IgD-negative memory B cell (primary cell): ENCODE data around the gene RGS7. TPM values are rescaled to one million over a fixed set of nuclear protein-coding genes. Genes with fewer than 3 reads are reported as not detected.
"Not testable (repeated sequence)": the region's sequence is repeated elsewhere in the genome, so short reads cannot be mapped to it uniquely, and the experiment has no call there.

ENCODE experiments used
- H3K27ac Mint-ChIP-seq, 3 donors: one replicate each; pipeline ENCODE4 v1.8.0; 2020 to 2022; ENCODE audit warnings: mild to moderate bottlenecking in 3 of 3, mixed read lengths in 3 of 3, moderate library complexity in 1 of 3
- H3K27me3 Mint-ChIP-seq: one replicate; pipeline ENCODE4 v1.8.0; 2021; ENCODE audit warnings: mixed read lengths
- H3K36me3 Mint-ChIP-seq: one replicate; pipeline ENCODE4 v1.8.0; 2020; ENCODE audit warnings: mild to moderate bottlenecking, mixed read lengths
- H3K4me1 Mint-ChIP-seq, 3 donors: one replicate each; pipeline ENCODE4 v1.8.0; 2020 to 2022; ENCODE audit warnings: mixed read lengths in 3 of 3, mild to moderate bottlenecking in 1 of 3
- H3K4me3 Mint-ChIP-seq, 4 donors: one replicate each; pipeline ENCODE4 v1.8.0; 2020 to 2022; ENCODE audit warnings: mild to moderate bottlenecking in 4 of 4, mixed read lengths in 4 of 4, moderate library complexity in 3 of 4
- H3K9me3 Mint-ChIP-seq, 3 donors: one replicate each; pipeline ENCODE4 v1.8.0; 2020 to 2021; ENCODE audit warnings: mixed read lengths in 3 of 3, mild to moderate bottlenecking in 1 of 3
- polyA plus RNA-seq: library from polyadenylated mRNA; unstranded; fragments of 300-500 nt; fragmentation: Illumina TruSeq; gene quantifications from one replicate; pipeline ENCODE4 v1.2.3, GENCODE V29; 2021

Gene RGS7
- polyA plus RNA-seq, 1 donor from 2014 or later, result 0.54 TPM

- peaks cover 0 to 2% (median 0%) of the 10 kb centered on the region in 3 donors for H3K4me1 Mint-ChIP-seq
- H3K27me3 Mint-ChIP-seq, result no peaks in the 10 kb centered on the region
- no peak overlapping the region for H3K27ac Mint-ChIP-seq
These were observed 135.7 kb downstream of the RGS7 start for GRCh38 chr1:241221319-241221718.

GRCh38 chr1:241220913-241221312 lies 136.1 kb downstream of the RGS7 start:
- not testable (repeated sequence) for H3K4me1 Mint-ChIP-seq, H3K36me3 Mint-ChIP-seq, H3K27ac Mint-ChIP-seq

More at GRCh38 chr1:241221319-241221718, 135.7 kb downstream of the RGS7 start:
- H3K9me3 Mint-ChIP-seq, result peaks cover 3 to 5% (median 4%) of the 10 kb centered on the region in 3 donors
- H3K36me3 Mint-ChIP-seq, result peaks cover 2% of the 10 kb centered on the region
- H3K4me3 Mint-ChIP-seq, result no peak overlapping the region

GRCh38 chr1:241219449-241219848 lies 137.6 kb downstream of the RGS7 start:
- H3K36me3 Mint-ChIP-seq, result peaks cover 2% of the 10 kb centered on the region
- H3K9me3 Mint-ChIP-seq, result peaks cover 3 to 5% (median 4%) of the 10 kb centered on the region in 3 donors
- H3K4me1 Mint-ChIP-seq, result peaks cover 0 to 2% (median 0%) of the 10 kb centered on the region in 3 donors
- H3K4me3 Mint-ChIP-seq, result no peak overlapping the region
- no peak overlapping the region for H3K27ac Mint-ChIP-seq
- no peaks in the 10 kb centered on the region for H3K27me3 Mint-ChIP-seq

More at GRCh38 chr1:241220913-241221312, 136.1 kb downstream of the RGS7 start:
- H3K9me3 Mint-ChIP-seq, H3K27me3 Mint-ChIP-seq: not testable (repeated sequence)
- H3K4me3 Mint-ChIP-seq, result peak overlapping the region in 2 of 4 donors; percentile 67 to 78

- Mint-ChIP-seq H3K9me3 (peaks cover 2 to 5% (median 3%) of the 10 kb centered on the region in 3 donors), H3K4me3 (no peak overlapping the region), H3K27ac (no peak overlapping the region), H3K27me3 (no peaks in the 10 kb centered on the region), H3K4me1 (peaks cover 0 to 2% (median 0%) of the 10 kb centered on the region in 3 donors), H3K36me3 (peaks cover 2% of the 10 kb centered on the region)
These were observed 139.5 kb downstream of the RGS7 start for GRCh38 chr1:241217516-241217915.

- no peaks in the 10 kb centered on the region for H3K4me1 Mint-ChIP-seq
- peaks cover 0 to 3% (median 2%) of the 10 kb centered on the region in 3 donors for H3K9me3 Mint-ChIP-seq
- H3K4me3 Mint-ChIP-seq, result no peak overlapping the region
- H3K36me3 Mint-ChIP-seq, result peaks cover 2% of the 10 kb centered on the region
- no peaks in the 10 kb centered on the region for H3K27me3 Mint-ChIP-seq
- no peak overlapping the region for H3K27ac Mint-ChIP-seq
These were observed 141.3 kb downstream of the RGS7 start for GRCh38 chr1:241215683-241216082.

- peaks cover 2% of the 10 kb centered on the region for H3K36me3 Mint-ChIP-seq
- H3K9me3 Mint-ChIP-seq, result peaks cover 0 to 3% (median 2%) of the 10 kb centered on the region in 3 donors
- H3K4me1 Mint-ChIP-seq, result no peaks in the 10 kb centered on the region
- no peaks in the 10 kb centered on the region for H3K27me3 Mint-ChIP-seq
- H3K4me3 Mint-ChIP-seq, result no peak overlapping the region
- H3K27ac Mint-ChIP-seq, result no peak overlapping the region
These were observed 141.8 kb downstream of the RGS7 start for GRCh38 chr1:241215203-241215602.

- Mint-ChIP-seq H3K9me3 (peaks cover 0 to 3% (median 2%) of the 10 kb centered on the region in 3 donors), H3K27me3 (no peaks in the 10 kb centered on the region), H3K4me3 (no peak overlapping the region), H3K4me1 (no peaks in the 10 kb centered on the region), H3K36me3 (peaks cover 2% of the 10 kb centered on the region), H3K27ac (no peak overlapping the region)
These were observed 143.9 kb downstream of the RGS7 start for GRCh38 chr1:241213139-241213538.

- H3K4me3 Mint-ChIP-seq, result no peak overlapping the region
These were observed 144.4 kb downstream of the RGS7 start for GRCh38 chr1:241212628-241213027.

GRCh38 chr1:241208910-241209379 lies 148.1 kb downstream of the RGS7 start:
- H3K27ac Mint-ChIP-seq, result no peak overlapping the region

More at GRCh38 chr1:241212628-241213027, 144.4 kb downstream of the RGS7 start:
- H3K27me3 Mint-ChIP-seq, result no peaks in the 10 kb centered on the region
- H3K9me3 Mint-ChIP-seq, result peaks cover 0 to 3% (median 2%) of the 10 kb centered on the region in 3 donors
- peaks cover 2% of the 10 kb centered on the region for H3K36me3 Mint-ChIP-seq
- no peak overlapping the region for H3K27ac Mint-ChIP-seq
- no peaks in the 10 kb centered on the region for H3K4me1 Mint-ChIP-seq

GRCh38 chr1:241203817-241204216 lies 153.2 kb downstream of the RGS7 start:
- no peaks in the 10 kb centered on the region for H3K36me3 Mint-ChIP-seq
- no peaks in the 10 kb centered on the region for H3K4me1 Mint-ChIP-seq
- H3K9me3 Mint-ChIP-seq, result peaks cover 0 to 4% (median 0%) of the 10 kb centered on the region in 3 donors
- no peak overlapping the region for H3K4me3 Mint-ChIP-seq
- H3K27ac Mint-ChIP-seq, result no peak overlapping the region
- no peaks in the 10 kb centered on the region for H3K27me3 Mint-ChIP-seq

More at GRCh38 chr1:241208910-241209379, 148.1 kb downstream of the RGS7 start:
- H3K4me1 Mint-ChIP-seq, result no peaks in the 10 kb centered on the region
- H3K9me3 Mint-ChIP-seq, result no peaks in the 10 kb centered on the region
- H3K36me3 Mint-ChIP-seq, result peaks cover 2% of the 10 kb centered on the region
- H3K27me3 Mint-ChIP-seq, result no peaks in the 10 kb centered on the region
- H3K4me3 Mint-ChIP-seq, result no peak overlapping the region

- Mint-ChIP-seq H3K4me1 (no peaks in the 10 kb centered on the region), H3K27me3 (no peaks in the 10 kb centered on the region), H3K9me3 (peaks cover 0 to 4% (median 0%) of the 10 kb centered on the region in 3 donors), H3K27ac (no peak overlapping the region), H3K4me3 (no peak overlapping the region), H3K36me3 (no peaks in the 10 kb centered on the region)
These were observed 154.6 kb downstream of the RGS7 start for GRCh38 chr1:241202401-241202800.

- H3K36me3 Mint-ChIP-seq, result no peaks in the 10 kb centered on the region
- no peak overlapping the region for H3K4me3 Mint-ChIP-seq
- H3K27me3 Mint-ChIP-seq, result peaks cover 5% of the 10 kb centered on the region
- H3K9me3 Mint-ChIP-seq, result peaks cover 0 to 4% (median 0%) of the 10 kb centered on the region in 3 donors
- no peaks in the 10 kb centered on the region for H3K4me1 Mint-ChIP-seq
- H3K27ac Mint-ChIP-seq, result no peak overlapping the region
These were observed 170.3 kb downstream of the RGS7 start for GRCh38 chr1:241186716-241187115.

- H3K27me3 Mint-ChIP-seq, result peaks cover 4% of the 10 kb centered on the region
- H3K36me3 Mint-ChIP-seq, result peaks cover 2% of the 10 kb centered on the region
- H3K27ac Mint-ChIP-seq, result no peak overlapping the region
- H3K9me3 Mint-ChIP-seq, result peaks cover 0 to 4% (median 3%) of the 10 kb centered on the region in 3 donors
- no peaks in the 10 kb centered on the region for H3K4me1 Mint-ChIP-seq
- no peak overlapping the region for H3K4me3 Mint-ChIP-seq
These were observed 175.0 kb downstream of the RGS7 start for GRCh38 chr1:241181971-241182370.

- Mint-ChIP-seq H3K27ac (no peak overlapping the region), H3K9me3 (peaks cover 0 to 4% (median 4%) of the 10 kb centered on the region in 3 donors), H3K27me3 (peaks cover 4% of the 10 kb centered on the region)
These were observed 175.5 kb downstream of the RGS7 start for GRCh38 chr1:241181471-241181870.

GRCh38 chr1:241180569-241180968 lies 176.4 kb downstream of the RGS7 start:
- Mint-ChIP-seq H3K36me3 (peaks cover 2% of the 10 kb centered on the region), H3K9me3 (peaks cover 0 to 4% (median 4%) of the 10 kb centered on the region in 3 donors), H3K27ac (no peak overlapping the region), H3K4me3 (no peak overlapping the region), H3K4me1 (no peaks in the 10 kb centered on the region), H3K27me3 (peaks cover 4% of the 10 kb centered on the region)

More at GRCh38 chr1:241181471-241181870, 175.5 kb downstream of the RGS7 start:
- Mint-ChIP-seq H3K4me3 (no peak overlapping the region), H3K36me3 (peaks cover 2% of the 10 kb centered on the region), H3K4me1 (no peaks in the 10 kb centered on the region)

- Mint-ChIP-seq H3K9me3 (peaks cover 0 to 4% (median 0%) of the 10 kb centered on the region in 3 donors), H3K36me3 (peaks cover 2% of the 10 kb centered on the region), H3K27me3 (no peaks in the 10 kb centered on the region), H3K27ac (no peak overlapping the region), H3K4me1 (no peaks in the 10 kb centered on the region), H3K4me3 (no peak overlapping the region)
These were observed 179.3 kb downstream of the RGS7 start for GRCh38 chr1:241177660-241178059.
